ENCODE data around the gene ITGA8. TPM values are rescaled to one million over a fixed set of nuclear protein-coding genes. Genes with fewer than 3 reads are reported as not detected.
"Not testable (repeated sequence)": the region's sequence is repeated elsewhere in the genome, so short reads cannot be mapped to it uniquely, and the experiment has no call there.

The ITGA8 gene
- total and polyA plus RNA-seq, 7 experiments from 2014 or later: not detected

DNA sequence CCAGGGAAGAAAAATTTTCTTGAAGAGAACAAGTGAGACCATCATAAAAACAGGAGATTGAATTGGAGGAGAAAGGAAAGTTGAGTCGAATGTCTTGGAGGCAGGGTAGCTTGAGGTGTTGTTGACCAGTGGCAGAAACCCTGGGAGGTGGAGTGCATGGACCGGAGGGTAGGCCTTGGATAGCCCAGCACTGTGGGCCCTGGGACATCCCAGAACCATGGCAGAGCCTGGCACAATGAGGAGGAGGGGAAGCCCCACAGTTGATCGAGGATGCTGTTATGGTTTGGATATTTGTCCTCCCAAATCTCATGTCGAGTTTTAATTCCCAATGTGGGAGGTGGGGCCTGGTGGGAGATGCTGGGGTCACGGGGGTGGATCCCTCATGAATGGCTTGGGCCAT, 157.1 kb downstream of the ITGA8 start:
- no peaks in the 10 kb centered on the region for H3K4me1 Mint-ChIP-seq
- intact Hi-C loops (cut with micrococcal nuclease): no loop called here
- POLR2A ChIA-PET: no interaction called here
- no peak overlapping the region for H3K27ac Mint-ChIP-seq
- Histone ChIP-seq H3K4me1 (ENCODE audit: control insufficient read depth in 2 of 2, insufficient read depth in 2 of 2, low read length in 2 of 2) (no peaks in the 10 kb centered on the region), H3K36me3 (ENCODE audit: control insufficient read depth in 2 of 3, insufficient read depth in 3 of 3, low read length in 3 of 3) (no peaks in the 10 kb centered on the region), H3K27ac (ENCODE audit: low read depth, low read length) (no peak overlapping the region), H3K27me3 (ENCODE audit: control insufficient read depth in 2 of 2, insufficient read depth in 2 of 2, low read length in 2 of 2) (no peaks in the 10 kb centered on the region), H3K9me3 (ENCODE audit: control insufficient read depth in 2 of 3, low read length in 3 of 3) (no peaks in the 10 kb centered on the region), H3K4me3 (ENCODE audit: low read length) (no peak overlapping the region)
- no peak overlapping the region for H3K4me3 Mint-ChIP-seq
- no peaks in the 10 kb centered on the region for H3K36me3 Mint-ChIP-seq
- peaks cover 2 to 29% (median 16%) of the 10 kb centered on the region in 5 donors for H3K27me3 Mint-ChIP-seq
- CTCF ChIA-PET: no interaction called here
- H3K9me3 Mint-ChIP-seq: peaks cover 0 to 4% (median 0%) of the 10 kb centered on the region in 11 donors
- no peak for ATAC-seq
- no peak for DNase-seq

DNA sequence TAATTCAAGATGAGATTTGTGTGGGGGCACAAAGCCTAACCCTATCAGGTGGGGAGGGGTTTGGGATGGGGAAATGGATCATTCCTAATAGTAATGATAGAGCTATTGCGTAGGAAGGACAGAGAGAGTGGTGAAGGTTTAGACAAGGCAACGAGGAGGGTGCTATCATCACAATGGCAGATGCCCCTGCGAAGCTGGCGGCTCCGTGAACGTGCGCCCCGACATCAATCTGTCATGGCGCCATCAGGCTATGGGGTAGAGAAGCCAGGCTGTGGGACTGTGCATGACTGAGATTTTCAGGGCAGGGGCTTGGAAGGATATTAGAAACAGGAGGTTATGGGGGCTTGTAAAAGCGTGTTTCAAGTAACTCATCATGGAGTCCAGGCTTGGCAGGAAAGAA, 157.6 kb downstream of the ITGA8 start:
- H3K27me3 Mint-ChIP-seq: peaks cover 0 to 25% (median 16%) of the 10 kb centered on the region in 5 donors
- peaks cover 0 to 4% (median 0%) of the 10 kb centered on the region in 11 donors for H3K9me3 Mint-ChIP-seq
- H3K36me3 Mint-ChIP-seq: no peaks in the 10 kb centered on the region
- Histone ChIP-seq H3K27ac (ENCODE audit: low read depth, low read length) (no peak overlapping the region), H3K9me3 (ENCODE audit: control insufficient read depth in 2 of 3, low read length in 3 of 3) (no peaks in the 10 kb centered on the region), H3K27me3 (ENCODE audit: control insufficient read depth in 2 of 2, insufficient read depth in 2 of 2, low read length in 2 of 2) (no peaks in the 10 kb centered on the region), H3K4me1 (ENCODE audit: control insufficient read depth in 2 of 2, insufficient read depth in 2 of 2, low read length in 2 of 2) (no peaks in the 10 kb centered on the region), H3K36me3 (ENCODE audit: control insufficient read depth in 2 of 3, insufficient read depth in 3 of 3, low read length in 3 of 3) (no peaks in the 10 kb centered on the region), H3K4me3 (ENCODE audit: low read length) (no peak overlapping the region)
- DNase-seq: no peak
- H3K27ac Mint-ChIP-seq: no peak overlapping the region
- ATAC-seq: no peak
- CTCF ChIA-PET: no interaction called here
- H3K4me1 Mint-ChIP-seq: no peaks in the 10 kb centered on the region
- POLR2A ChIA-PET: no interaction called here
- no peak overlapping the region for H3K4me3 Mint-ChIP-seq
- intact Hi-C loops (cut with micrococcal nuclease): no loop called here

DNA sequence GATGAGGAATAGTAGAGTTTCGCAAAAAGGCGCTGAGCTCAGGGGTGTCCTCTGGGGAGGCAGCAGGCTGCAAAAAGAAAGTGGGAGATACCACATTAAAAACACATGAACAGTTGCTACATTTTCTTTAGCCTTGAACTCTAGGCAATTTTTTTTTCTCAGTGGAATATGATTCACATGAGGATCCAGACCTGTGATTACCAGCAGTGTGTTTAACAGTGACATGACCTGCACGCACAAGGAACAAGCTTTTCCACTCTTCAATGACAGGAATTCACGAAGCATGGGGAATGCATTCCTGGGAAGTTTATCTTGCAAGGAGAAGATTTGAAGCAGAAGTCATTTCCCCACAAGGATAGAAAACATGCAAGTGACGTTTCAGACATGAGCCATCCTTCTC, 161.6 kb downstream of the ITGA8 start:
- DNase-seq (no peak), ATAC-seq (no peak)
- no peak overlapping the region for H3K4me3 ChIP-seq (ENCODE audit: low read length)
- ChIA-PET POLR2A (no interaction called here), CTCF (no interaction called here)
- no peak overlapping the region for H3K27ac ChIP-seq (ENCODE audit: low read depth, low read length)
- intact Hi-C loops (cut with micrococcal nuclease): no loop called here
- H3K4me3 Mint-ChIP-seq: no peak overlapping the region
- H3K36me3 Mint-ChIP-seq: no peaks in the 10 kb centered on the region
- no peaks in the 10 kb centered on the region for H3K27me3 ChIP-seq (ENCODE audit: control insufficient read depth in 2 of 2, insufficient read depth in 2 of 2, low read length in 2 of 2)
- H3K4me1 ChIP-seq (ENCODE audit: control insufficient read depth in 2 of 2, insufficient read depth in 2 of 2, low read length in 2 of 2): no peaks in the 10 kb centered on the region
- no peaks in the 10 kb centered on the region for H3K36me3 ChIP-seq (ENCODE audit: control insufficient read depth in 2 of 3, insufficient read depth in 3 of 3, low read length in 3 of 3)
- H3K4me1 Mint-ChIP-seq: peaks cover 0 to 1% (median 0%) of the 10 kb centered on the region in 7 donors
- H3K27ac Mint-ChIP-seq: no peak overlapping the region
- H3K27me3 Mint-ChIP-seq: peaks cover 0 to 28% (median 22%) of the 10 kb centered on the region in 5 donors
- peaks cover 0 to 5% (median 3%) of the 10 kb centered on the region in 11 donors for H3K9me3 Mint-ChIP-seq
- H3K9me3 ChIP-seq (ENCODE audit: control insufficient read depth in 2 of 3, low read length in 3 of 3): no peaks in the 10 kb centered on the region

DNA sequence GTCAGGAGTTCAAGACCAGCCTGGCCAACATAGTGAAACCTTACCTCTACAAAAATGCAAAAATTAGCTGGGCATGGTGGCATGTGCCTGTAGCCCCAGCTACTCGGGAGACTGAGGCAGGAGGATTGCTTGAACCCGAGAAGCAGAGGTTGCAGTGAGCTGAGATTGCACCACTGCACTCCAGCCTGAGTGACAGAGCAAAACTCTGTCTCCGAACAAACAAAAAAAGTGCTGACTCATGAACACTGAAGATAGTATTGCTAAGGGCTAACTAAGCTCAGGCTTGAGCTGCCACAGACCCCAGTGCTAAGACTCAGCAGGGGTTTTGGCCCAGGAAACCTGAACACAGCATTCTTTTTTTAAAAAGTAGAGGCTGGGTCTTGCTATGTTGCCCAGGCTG, 162.6 kb downstream of the ITGA8 start:
- H3K4me3 Mint-ChIP-seq; ATAC-seq; H3K27me3 ChIP-seq (ENCODE audit: control insufficient read depth in 2 of 2, insufficient read depth in 2 of 2, low read length in 2 of 2); H3K36me3 ChIP-seq (ENCODE audit: control insufficient read depth in 2 of 3, insufficient read depth in 3 of 3, low read length in 3 of 3); H3K4me1 ChIP-seq (ENCODE audit: control insufficient read depth in 2 of 2, insufficient read depth in 2 of 2, low read length in 2 of 2); intact Hi-C loops (cut with micrococcal nuclease); H3K4me3 ChIP-seq (ENCODE audit: low read length); DNase-seq; H3K27ac ChIP-seq (ENCODE audit: low read depth, low read length); H3K9me3 Mint-ChIP-seq; CTCF ChIA-PET; H3K4me1 Mint-ChIP-seq; POLR2A ChIA-PET; H3K27ac Mint-ChIP-seq; H3K36me3 Mint-ChIP-seq; H3K9me3 ChIP-seq (ENCODE audit: control insufficient read depth in 2 of 3, low read length in 3 of 3): not testable (repeated sequence)
- H3K27me3 Mint-ChIP-seq: peaks cover 0 to 28% (median 18%) of the 10 kb centered on the region in 5 donors

DNA sequence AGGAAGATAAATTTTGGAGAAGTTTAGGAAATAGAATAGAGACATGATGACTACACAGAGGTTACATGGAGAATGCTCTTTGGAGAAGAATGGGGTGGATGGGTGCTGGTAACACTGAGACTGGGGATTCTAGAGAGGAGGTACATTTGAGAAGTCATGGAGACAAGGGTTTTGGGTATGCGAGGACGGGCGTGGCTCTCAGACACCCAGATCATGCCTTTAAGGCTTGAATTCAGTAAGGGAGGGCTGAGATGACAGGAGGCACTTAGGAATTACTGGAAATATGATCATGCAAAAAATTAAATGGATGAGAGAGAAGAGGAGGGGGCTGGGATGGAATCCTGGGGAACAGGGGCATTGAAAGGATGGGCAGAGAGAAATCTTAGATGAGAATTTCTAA, 168.8 kb downstream of the ITGA8 start:
- no peak for DNase-seq
- no peaks in the 10 kb centered on the region for H3K36me3 ChIP-seq (ENCODE audit: control insufficient read depth in 2 of 3, insufficient read depth in 3 of 3, low read length in 3 of 3)
- H3K4me3 Mint-ChIP-seq: no peak overlapping the region
- no peak overlapping the region for H3K27ac ChIP-seq (ENCODE audit: low read depth, low read length)
- no peaks in the 10 kb centered on the region for H3K4me1 ChIP-seq (ENCODE audit: control insufficient read depth in 2 of 2, insufficient read depth in 2 of 2, low read length in 2 of 2)
- no peaks in the 10 kb centered on the region for H3K36me3 Mint-ChIP-seq
- no peaks in the 10 kb centered on the region for H3K27me3 ChIP-seq (ENCODE audit: control insufficient read depth in 2 of 2, insufficient read depth in 2 of 2, low read length in 2 of 2)
- ATAC-seq: no peak
- no peak overlapping the region for H3K27ac Mint-ChIP-seq
- intact Hi-C loops (cut with micrococcal nuclease): no loop called here
- no peaks in the 10 kb centered on the region for H3K4me1 Mint-ChIP-seq
- H3K9me3 Mint-ChIP-seq: peaks cover 0 to 15% (median 3%) of the 10 kb centered on the region in 11 donors
- peaks cover 0 to 20% (median 6%) of the 10 kb centered on the region in 5 donors for H3K27me3 Mint-ChIP-seq
- ChIA-PET POLR2A (no interaction called here), CTCF (no interaction called here)
- H3K9me3 ChIP-seq (ENCODE audit: control insufficient read depth in 2 of 3, low read length in 3 of 3): no peaks in the 10 kb centered on the region
- H3K4me3 ChIP-seq (ENCODE audit: low read length): no peak overlapping the region

DNA sequence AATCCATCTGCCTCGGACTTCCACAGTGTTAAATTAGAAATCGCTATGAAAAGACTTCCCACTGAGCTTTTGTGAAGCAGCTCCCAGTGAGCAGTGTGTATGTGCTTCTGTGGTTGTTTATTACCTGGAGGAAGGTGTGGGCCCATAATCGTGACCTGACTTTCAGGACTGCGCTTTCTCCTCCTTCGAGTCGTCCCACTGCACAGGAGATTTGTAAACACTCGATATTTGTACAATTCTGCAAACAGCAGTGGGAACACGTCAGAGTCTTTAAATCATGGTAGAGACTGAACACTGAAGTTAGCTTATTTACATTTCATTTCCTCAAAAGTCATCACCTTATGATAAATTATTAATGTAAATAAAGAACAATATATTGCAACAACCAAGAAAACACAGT, 171.4 kb downstream of the ITGA8 start:
- POLR2A ChIA-PET: no interaction called here

DNA sequence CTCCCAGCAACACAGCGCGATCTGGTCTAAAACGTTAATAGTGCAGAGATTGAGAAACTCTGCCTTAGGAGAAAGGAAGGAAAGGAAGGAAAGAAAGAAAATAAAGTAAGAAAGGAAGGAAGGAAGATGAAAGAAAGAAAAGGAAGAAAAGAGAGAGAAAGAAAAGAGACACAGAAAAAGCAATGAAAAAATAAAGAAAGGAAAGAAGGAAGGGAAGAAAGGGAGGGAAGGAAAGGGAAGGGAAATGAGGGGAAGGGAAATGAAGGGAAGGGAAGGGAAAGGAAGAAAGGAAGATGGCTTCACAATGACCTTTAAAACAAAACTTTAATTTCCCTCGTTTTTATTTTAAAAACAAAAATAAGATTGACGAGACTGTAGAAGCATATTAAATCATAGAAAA, 173.1 kb downstream of the ITGA8 start:
- Histone ChIP-seq H3K36me3 (ENCODE audit: control insufficient read depth in 2 of 3, insufficient read depth in 3 of 3, low read length in 3 of 3) (no peaks in the 10 kb centered on the region), H3K27me3 (ENCODE audit: control insufficient read depth in 2 of 2, insufficient read depth in 2 of 2, low read length in 2 of 2) (no peaks in the 10 kb centered on the region), H3K27ac (ENCODE audit: low read depth, low read length) (no peak overlapping the region), H3K4me3 (ENCODE audit: low read length) (no peak overlapping the region), H3K4me1 (ENCODE audit: control insufficient read depth in 2 of 2, insufficient read depth in 2 of 2, low read length in 2 of 2) (no peaks in the 10 kb centered on the region), H3K9me3 (ENCODE audit: control insufficient read depth in 2 of 3, low read length in 3 of 3) (no peaks in the 10 kb centered on the region)
- DNase-seq (no peak), ATAC-seq (no peak)
- Mint-ChIP-seq H3K36me3 (peaks cover 0 to 4% (median 0%) of the 10 kb centered on the region in 5 donors), H3K9me3 (peaks cover 0 to 24% (median 12%) of the 10 kb centered on the region in 11 donors), H3K27me3 (peaks cover 0 to 14% (median 11%) of the 10 kb centered on the region in 5 donors), H3K27ac (no peak overlapping the region), H3K4me3 (no peak overlapping the region), H3K4me1 (no peaks in the 10 kb centered on the region)
- intact Hi-C loops (cut with micrococcal nuclease): no loop called here
- ChIA-PET CTCF (no interaction called here), POLR2A (no interaction called here)

More for the DNA sequence above, 171.4 kb downstream of the ITGA8 start:
- H3K27me3 ChIP-seq (ENCODE audit: control insufficient read depth in 2 of 2, insufficient read depth in 2 of 2, low read length in 2 of 2): no peaks in the 10 kb centered on the region
- Mint-ChIP-seq H3K4me3 (no peak overlapping the region), H3K36me3 (peaks cover 0 to 4% (median 0%) of the 10 kb centered on the region in 5 donors), H3K4me1 (no peaks in the 10 kb centered on the region), H3K27ac (no peak overlapping the region), H3K27me3 (peaks cover 0 to 15% (median 14%) of the 10 kb centered on the region in 5 donors), H3K9me3 (peaks cover 0 to 19% (median 11%) of the 10 kb centered on the region in 11 donors)
- CTCF ChIA-PET: no interaction called here
- H3K9me3 ChIP-seq (ENCODE audit: control insufficient read depth in 2 of 3, low read length in 3 of 3): no peaks in the 10 kb centered on the region
- H3K27ac ChIP-seq (ENCODE audit: low read depth, low read length): no peak overlapping the region
- H3K36me3 ChIP-seq (ENCODE audit: control insufficient read depth in 2 of 3, insufficient read depth in 3 of 3, low read length in 3 of 3): no peaks in the 10 kb centered on the region
- H3K4me3 ChIP-seq (ENCODE audit: low read length): no peak overlapping the region
- ATAC-seq: no peak
- intact Hi-C loops (cut with micrococcal nuclease): no loop called here
- no peak for DNase-seq
- H3K4me1 ChIP-seq (ENCODE audit: control insufficient read depth in 2 of 2, insufficient read depth in 2 of 2, low read length in 2 of 2): no peaks in the 10 kb centered on the region
